Measurements from ENCODE around the gene LHPP.

Gene LHPP

DNA sequence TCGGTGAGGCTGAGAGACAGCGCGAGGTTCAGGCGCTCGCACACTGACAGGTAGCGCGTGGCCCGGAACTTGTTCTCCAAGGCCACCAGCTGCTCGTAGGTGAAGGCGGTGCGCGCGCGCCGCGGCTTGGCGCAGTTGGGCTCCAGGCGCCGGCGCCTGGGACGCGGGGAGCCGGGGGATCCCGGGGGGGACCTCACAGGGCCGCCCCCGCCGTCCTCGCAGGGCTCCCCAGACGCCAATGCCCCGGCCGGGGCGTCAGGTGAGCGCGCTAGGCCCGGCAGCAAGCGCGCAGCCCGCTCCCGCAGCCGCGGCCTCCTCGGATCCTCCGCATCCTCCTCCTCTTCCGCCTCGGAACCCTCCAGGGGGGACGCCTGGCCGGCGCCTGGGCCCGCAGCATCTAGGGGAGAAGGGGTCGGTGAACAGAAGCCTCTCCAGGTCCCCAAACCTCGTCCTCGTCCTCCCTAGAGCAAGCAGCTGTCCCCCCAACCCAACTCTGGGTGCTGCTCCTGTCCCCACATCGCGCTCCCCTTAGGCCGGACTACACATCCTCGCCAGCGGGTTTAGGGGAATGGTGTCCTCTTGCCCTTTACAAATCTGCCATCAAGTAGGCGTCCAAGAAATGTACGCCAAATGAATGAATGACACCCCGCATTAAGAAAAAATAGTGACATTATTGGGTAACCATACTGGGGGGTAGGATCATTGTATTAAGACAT lies 13.7 kb upstream of the LHPP start:
- DNase-seq (ENCODE audit: low read depth in 2 of 2) = no peak

GRCh38 chr10:124448696-124449169 lies 12.9 kb upstream of the LHPP start:
- DNase-seq (ENCODE audit: low read depth in 2 of 2) = no peak

GRCh38 chr10:124449170-124450011 lies 12.2 kb upstream of the LHPP start:
- DNase-seq (ENCODE audit: low read depth in 2 of 2) = no peak

DNA sequence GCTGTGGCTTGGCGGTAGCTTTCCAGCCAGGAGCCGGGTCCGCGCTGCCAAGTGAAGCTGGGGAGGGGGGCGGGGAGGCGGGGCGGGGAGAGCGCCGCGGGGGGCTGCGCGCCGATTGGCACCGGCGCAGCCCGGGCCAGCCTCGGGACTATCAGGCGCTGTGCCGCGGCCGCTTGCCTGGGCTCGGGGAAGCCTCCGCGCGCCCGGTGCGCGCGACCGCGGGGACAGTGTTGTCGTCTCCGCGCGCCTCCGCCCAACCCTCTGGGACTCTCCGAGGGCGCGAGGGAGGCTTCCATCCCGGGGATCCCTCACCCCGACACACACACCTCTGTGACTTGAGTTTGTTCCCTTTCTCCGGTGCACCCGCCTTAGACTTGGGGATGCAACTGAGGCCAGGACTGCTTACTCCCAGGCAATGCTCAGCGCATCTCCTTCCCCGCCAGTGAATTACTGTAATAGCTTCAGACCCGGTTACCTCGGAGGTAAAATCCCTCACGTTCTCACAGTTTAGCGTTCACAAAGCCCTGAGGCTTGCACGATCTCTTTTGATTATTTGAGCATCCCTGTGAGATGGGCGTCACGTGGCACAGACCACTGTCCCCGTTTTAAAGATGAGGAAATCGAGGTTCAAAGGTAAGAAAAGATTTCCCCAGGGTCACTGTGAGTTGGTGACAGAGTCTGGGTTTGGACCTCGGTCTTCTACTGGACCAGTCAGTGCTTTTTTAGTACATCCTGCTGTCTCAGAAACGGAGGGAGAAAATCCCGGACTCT lies 11.4 kb upstream of the LHPP start, which contains the start of gene NKX1-2:
TSS of gene NKX1-2 (minus strand) at position 24 of the 771 bp plus-strand sequence. CDS start 92 bp downstream, outside the sequence.
- no peak for DNase-seq (ENCODE audit: low read depth in 2 of 2)

DNA sequence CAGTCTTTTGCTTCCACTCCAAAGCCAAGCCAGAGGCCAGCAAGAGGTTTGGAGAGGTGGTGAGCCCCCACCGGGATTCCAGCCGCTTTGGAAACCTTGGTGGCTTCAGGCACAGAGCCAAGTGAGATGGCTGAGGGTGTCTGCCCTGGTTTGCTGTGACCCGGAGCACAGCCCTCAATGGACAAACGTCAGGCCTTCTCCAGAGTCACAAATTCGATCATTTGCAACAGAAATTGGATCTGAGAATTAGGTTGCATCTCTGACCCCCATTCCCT lies 10.9 kb upstream of the LHPP start:
- no peak for DNase-seq (ENCODE audit: low read depth in 2 of 2)

- no peak for DNase-seq (ENCODE audit: low read depth in 2 of 2)
Measured at GRCh38 chr10:124451276-124451675, 10.3 kb upstream of the LHPP start.

GRCh38 chr10:124453960-124454610 lies 7.5 kb upstream of the LHPP start:
- DNase-seq (ENCODE audit: low read depth in 2 of 2) = no peak

GRCh38 chr10:124455441-124455840 lies 6.2 kb upstream of the LHPP start:
- no peak for DNase-seq (ENCODE audit: low read depth in 2 of 2)

- no peak for DNase-seq (ENCODE audit: low read depth in 2 of 2)
Measured at GRCh38 chr10:124458473-124458872, 3.1 kb upstream of the LHPP start.

DNA sequence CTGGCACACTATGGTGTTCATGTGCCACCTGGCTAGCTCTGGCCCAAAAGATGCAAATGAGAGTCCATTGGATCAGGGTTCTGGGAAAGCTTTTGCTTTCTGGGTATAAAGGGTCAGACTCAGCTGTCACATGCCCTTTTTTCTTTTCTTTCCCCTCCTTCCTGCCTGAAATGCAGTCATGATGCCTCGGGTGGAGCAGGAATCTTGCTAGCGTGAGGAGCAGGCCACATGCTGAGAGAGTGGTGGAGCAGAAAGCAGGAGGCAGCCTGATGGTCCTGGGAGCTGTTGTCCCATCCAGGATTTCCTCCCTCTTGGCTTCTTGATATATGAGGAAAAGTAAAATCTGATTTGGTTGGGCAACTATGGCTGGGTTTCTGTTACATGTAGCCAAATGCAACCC lies 2.7 kb upstream of the LHPP start:
- no peak for DNase-seq (ENCODE audit: low read depth in 2 of 2)

DNA sequence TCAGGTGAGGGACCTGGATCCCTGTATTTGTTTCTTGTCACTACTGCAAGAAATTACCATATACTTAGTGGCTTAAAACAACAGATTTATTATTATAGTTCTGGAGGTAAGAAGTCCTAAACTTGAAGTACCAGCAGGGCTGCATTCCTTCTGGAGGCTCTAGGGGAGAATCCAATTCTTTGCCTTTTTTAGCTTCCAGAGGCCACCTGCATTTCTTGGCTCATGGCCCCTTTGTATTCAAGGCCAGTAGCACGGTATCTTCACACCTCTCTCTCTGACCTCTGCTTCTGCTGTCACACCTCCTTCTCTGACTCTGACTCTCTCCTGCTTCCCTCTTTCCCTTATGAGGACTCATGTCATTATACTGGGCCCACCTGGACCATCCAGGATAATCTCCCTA lies 2.2 kb upstream of the LHPP start:
- DNase-seq (ENCODE audit: low read depth in 2 of 2) = no peak

DNA sequence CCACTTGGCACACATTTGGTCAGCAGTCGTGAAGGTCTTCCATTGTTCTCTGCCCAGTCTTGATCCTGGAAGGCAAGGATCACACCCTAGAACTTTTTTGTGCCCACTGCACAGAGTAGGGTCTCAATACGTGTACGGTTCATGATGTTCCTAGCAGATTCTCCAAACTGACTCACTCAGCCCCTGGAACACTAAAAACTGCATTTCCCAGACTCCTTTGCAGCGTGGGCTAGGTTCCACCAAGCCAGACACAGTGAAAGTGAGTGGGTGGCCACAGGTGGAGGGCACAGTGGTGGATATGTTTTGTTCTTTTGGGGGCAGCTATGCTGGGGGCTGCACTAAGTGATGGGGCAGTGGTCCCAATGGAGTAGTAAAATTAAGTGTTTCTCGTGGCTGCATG lies 1.5 kb upstream of the LHPP start:
- DNase-seq (ENCODE audit: low read depth in 2 of 2) = no peak

DNA sequence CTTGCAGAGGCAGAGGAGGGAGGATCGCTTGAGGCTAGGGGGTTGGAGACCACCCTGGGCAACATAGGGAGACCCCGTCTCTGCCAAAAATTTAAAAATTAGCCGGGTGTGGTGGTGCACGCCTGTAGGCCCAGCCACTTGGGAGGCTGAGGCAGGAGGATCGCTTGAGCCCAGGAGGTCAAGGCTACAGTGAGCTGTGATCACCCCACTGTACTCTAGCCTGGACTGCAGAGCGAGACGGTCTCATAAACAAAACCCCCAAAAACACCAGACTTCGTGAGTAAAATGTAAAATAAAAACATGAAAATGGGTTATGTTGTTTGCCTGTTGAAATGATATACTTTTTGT lies 699 bp downstream of the LHPP start:
- no peak for DNase-seq (ENCODE audit: low read depth in 2 of 2)

- DNase-seq (ENCODE audit: low read depth in 2 of 2) = no peak
Measured at GRCh38 chr10:124464028-124464965, 2.7 kb downstream of the LHPP start.

DNA sequence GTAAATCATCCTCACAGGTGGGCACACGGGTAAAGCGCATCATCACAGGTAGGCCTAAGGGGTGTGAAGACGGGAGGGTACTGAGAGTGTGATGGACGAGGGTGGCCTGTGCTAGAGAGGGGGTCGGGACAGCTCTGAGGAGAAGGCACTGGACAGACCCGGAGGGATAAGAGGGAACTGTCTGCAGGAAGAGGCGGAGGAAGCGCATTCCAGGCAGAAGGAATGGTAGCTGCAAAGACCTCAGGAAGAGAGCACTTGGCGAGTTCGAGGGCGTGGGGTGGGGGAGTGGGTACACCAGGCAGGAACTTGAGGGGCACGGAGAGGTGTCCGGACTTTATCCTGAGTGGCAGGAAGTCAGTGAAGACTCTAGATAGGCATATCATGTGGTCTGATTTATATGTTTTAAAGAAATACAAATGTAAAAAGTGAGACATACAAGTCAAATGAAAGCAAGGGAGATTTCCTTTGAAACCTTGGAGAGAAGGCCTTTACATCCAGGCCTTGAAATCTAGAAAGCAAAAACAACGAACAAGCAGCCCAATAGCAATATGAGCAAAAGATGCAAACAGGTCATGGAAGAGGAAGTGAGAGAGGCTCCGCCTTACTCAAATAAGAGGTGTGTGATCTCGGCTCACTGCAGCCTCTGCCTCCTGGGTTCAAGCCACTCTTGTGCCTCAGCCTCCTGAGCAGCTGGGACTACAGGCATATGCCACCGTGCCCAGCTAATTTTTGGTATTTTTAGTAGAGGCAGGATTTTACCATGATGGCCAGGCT lies 3.6 kb downstream of the LHPP start:
- DNase-seq (ENCODE audit: low read depth in 2 of 2) = no peak

- no peak for DNase-seq (ENCODE audit: low read depth in 2 of 2)
Measured at GRCh38 chr10:124465777-124466488, 4.3 kb downstream of the LHPP start.

- DNase-seq (ENCODE audit: low read depth in 2 of 2) = no peak
Measured at GRCh38 chr10:124467165-124467564, 5.5 kb downstream of the LHPP start.

- no peak for DNase-seq (ENCODE audit: low read depth in 2 of 2)
Measured at GRCh38 chr10:124468624-124469023, 7.0 kb downstream of the LHPP start.

DNA sequence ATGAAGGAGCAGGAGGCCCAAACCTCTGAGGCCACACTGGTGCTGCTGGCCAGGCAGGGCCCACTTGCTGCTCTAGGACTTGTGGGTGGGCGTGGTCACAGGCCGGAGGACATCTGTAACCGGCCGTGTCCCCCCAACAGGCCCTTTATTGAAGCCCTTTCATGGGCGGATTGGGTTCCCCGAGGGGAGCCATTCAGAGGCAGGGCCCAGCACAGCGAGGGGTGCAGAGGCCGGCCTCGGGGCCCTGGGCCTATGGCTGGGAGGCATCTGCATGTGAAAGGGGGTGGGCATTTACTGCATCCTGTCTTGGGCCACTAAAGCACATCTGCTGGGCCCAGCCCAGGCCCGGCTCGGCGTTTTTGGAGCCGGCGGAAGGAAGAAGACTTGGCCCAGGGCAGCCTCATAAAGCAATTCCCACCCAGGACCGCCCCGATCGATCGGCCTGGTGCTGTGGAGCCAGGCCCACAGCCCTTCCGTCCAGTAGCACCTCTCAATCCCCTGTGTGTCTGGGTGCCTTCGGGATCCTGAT lies 8.4 kb downstream of the LHPP start:
- DNase-seq (ENCODE audit: low read depth in 2 of 2) = no peak

Measured in fibroblast of skin of left biceps (primary cell).